Keratinocyte (primary cell): ENCODE data around the gene SCYGR2. TPM values are rescaled to one million over a fixed set of nuclear protein-coding genes. Genes with fewer than 3 reads are reported as not detected.

Experiments
- DNase-seq: peaks from one replicate; pipeline ENCODE4 v3.0.0-alpha.2; 2011; ENCODE audit warnings: low read depth, missing footprints, low spot score
- FAIRE-seq: peaks from 2 replicates; lab custom pipeline; 2011; peaks lifted over from hg19 to GRCh38; lab: Jason Lieb, UNC
- H2AFZ ChIP-seq: 2 replicates; pipeline ENCODE4 v1.6.0; 2012; ENCODE audit warnings: low read length, control low read depth, inconsistent platforms; ENCODE audit not compliant: control insufficient read depth
- H3K27ac ChIP-seq: 2 replicates; pipeline ENCODE4 v1.5.1; 2011; ENCODE audit warnings: low read length; ENCODE audit not compliant: control insufficient read depth, insufficient read depth
- H3K27me3 ChIP-seq: 3 replicates; pipeline ENCODE4 v1.6.0; 2011; ENCODE audit warnings: low read length; ENCODE audit not compliant: control insufficient read depth, insufficient read depth; ENCODE audit errors: extremely low read depth
- H3K36me3 ChIP-seq, 2 experiments: 2 replicates in 1 of 2; 3 replicates in 1 of 2; pipeline ENCODE4 v1.5.1; 2011; ENCODE audit warnings: low read length in 2 of 2, mild to moderate bottlenecking in 1 of 2; ENCODE audit not compliant: control insufficient read depth in 2 of 2, insufficient read depth in 2 of 2; ENCODE audit errors: extremely low read depth in 1 of 2
- H3K4me1 ChIP-seq: 3 replicates; pipeline ENCODE4 v1.5.1; 2011; ENCODE audit warnings: low read length; ENCODE audit not compliant: control insufficient read depth, insufficient read depth; ENCODE audit errors: extremely low read depth
- H3K4me2 ChIP-seq: 3 replicates; pipeline ENCODE4 v1.6.0; 2011; ENCODE audit warnings: low read depth, low read length; ENCODE audit not compliant: control insufficient read depth, insufficient read depth; ENCODE audit errors: extremely low read depth
- H3K4me3 ChIP-seq, 3 experiments: fragments of 200-600 bp in 1 of 3; sonication (generic) in 1 of 3; 2 replicates in 2 of 3; 3 replicates in 1 of 3; pipeline ENCODE4 v1.5.1; 2011 to 2016; ENCODE audit warnings: low read length in 3 of 3, mild to moderate bottlenecking in 3 of 3, control low read depth in 2 of 3, inconsistent platforms in 1 of 3, low read depth in 1 of 3, mixed read lengths in 1 of 3, mixed run types in 1 of 3, moderate library complexity in 1 of 3; ENCODE audit not compliant: control insufficient read depth in 2 of 3, insufficient read depth in 2 of 3; ENCODE audit errors: extremely low read depth in 1 of 3
- H3K79me2 ChIP-seq: 2 replicates; pipeline ENCODE4 v1.6.0; 2012; ENCODE audit warnings: low read length; ENCODE audit not compliant: control insufficient read depth, insufficient read depth
- H3K9ac ChIP-seq: 3 replicates; pipeline ENCODE4 v1.6.0; 2011; ENCODE audit warnings: low read length; ENCODE audit not compliant: control insufficient read depth, insufficient read depth; ENCODE audit errors: extremely low read depth
- H3K9me1 ChIP-seq: 3 replicates; pipeline ENCODE4 v1.6.0; 2011; ENCODE audit warnings: low read length; ENCODE audit not compliant: control insufficient read depth, insufficient read depth; ENCODE audit errors: extremely low read depth
- H3K9me3 ChIP-seq: 2 replicates; pipeline ENCODE4 v1.5.1; 2012; ENCODE audit warnings: low read depth, low read length; ENCODE audit not compliant: control insufficient read depth
- H4K20me1 ChIP-seq: 3 replicates; pipeline ENCODE4 v1.6.0; 2011; ENCODE audit warnings: low read length; ENCODE audit not compliant: control insufficient read depth, insufficient read depth; ENCODE audit errors: extremely low read depth
- EZH2 ChIP-seq: IDR thresholded peaks from one replicate; pipeline ENCODE4 v1.6.1; 2012; ENCODE audit warnings: inconsistent platforms, mild to moderate bottlenecking, low read length, moderate library complexity
- dilution Hi-C: fragments of 300-500 bp; cut with MboI; formaldehyde crosslinking; loops from one replicate; pipeline ENCODE4 v1.7.0; 2020; ENCODE audit warnings: low sequenced_read_pairs; ENCODE audit not compliant: extremely low pct_ligation_motif_present
- polyA plus RNA-seq, 5 experiments: library from polyadenylated mRNA; depleted of rRNA in 3 of 5; stranded (reverse) in 3 of 5; stranded (forward) in 1 of 5; unstranded in 1 of 5; fragments of >200 nt; gene quantifications; 1 replicate in 1 of 5; 2 replicates in 3 of 5; 3 replicates in 1 of 5; pipeline versions ENCODE4 v1.2.1 to v1.2.3, GENCODE V29; 2011 to 2012; ENCODE audit warnings: missing spikeins in 2 of 5, low read depth in 1 of 5, low replicate concordance in 1 of 5
- TF ChIP-seq, protein P1 (sequence below), 3 experiments: IDR thresholded peaks in 1 of 3; conservative IDR thresholded peaks in 1 of 3; optimal IDR thresholded peaks in 1 of 3; 2 replicates in 2 of 3; 3 replicates in 1 of 3; pipeline versions ENCODE3 to v1.5.1; 2011; ENCODE audit warnings: low read length in 3 of 3, mild to moderate bottlenecking in 3 of 3, moderate library complexity in 2 of 3, control low read depth in 1 of 3, inconsistent platforms in 1 of 3; ENCODE audit not compliant: insufficient read depth in 2 of 3; ENCODE audit errors: extremely low read depth in 1 of 3

The SCYGR2 gene
- polyA plus RNA-seq, 1 donor (not counting 4 experiments of a cell fraction or from before 2014, with no cell fraction given) = not detected

GRCh38 chr2:227617316-227618230, 18.9 kb downstream of the SCYGR2 start, which contains the start of gene SCYGR4:
TSS of gene SCYGR4 (plus strand) at chr2:227617498. CDS start at chr2:227617498, 0 bp downstream.
- no peak for TF ChIP-seq EZH2
- TF ChIP-seq, protein P1, sequence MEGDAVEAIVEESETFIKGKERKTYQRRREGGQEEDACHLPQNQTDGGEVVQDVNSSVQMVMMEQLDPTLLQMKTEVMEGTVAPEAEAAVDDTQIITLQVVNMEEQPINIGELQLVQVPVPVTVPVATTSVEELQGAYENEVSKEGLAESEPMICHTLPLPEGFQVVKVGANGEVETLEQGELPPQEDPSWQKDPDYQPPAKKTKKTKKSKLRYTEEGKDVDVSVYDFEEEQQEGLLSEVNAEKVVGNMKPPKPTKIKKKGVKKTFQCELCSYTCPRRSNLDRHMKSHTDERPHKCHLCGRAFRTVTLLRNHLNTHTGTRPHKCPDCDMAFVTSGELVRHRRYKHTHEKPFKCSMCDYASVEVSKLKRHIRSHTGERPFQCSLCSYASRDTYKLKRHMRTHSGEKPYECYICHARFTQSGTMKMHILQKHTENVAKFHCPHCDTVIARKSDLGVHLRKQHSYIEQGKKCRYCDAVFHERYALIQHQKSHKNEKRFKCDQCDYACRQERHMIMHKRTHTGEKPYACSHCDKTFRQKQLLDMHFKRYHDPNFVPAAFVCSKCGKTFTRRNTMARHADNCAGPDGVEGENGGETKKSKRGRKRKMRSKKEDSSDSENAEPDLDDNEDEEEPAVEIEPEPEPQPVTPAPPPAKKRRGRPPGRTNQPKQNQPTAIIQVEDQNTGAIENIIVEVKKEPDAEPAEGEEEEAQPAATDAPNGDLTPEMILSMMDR (optimal IDR thresholded peaks at IDR 0.05 in 1 of 3, IDR thresholded peaks at IDR 0.05 in 1 of 3, conservative IDR thresholded peaks at IDR 0.05 in 1 of 3; ENCODE audit: extremely low read depth in 1 of 3, insufficient read depth in 2 of 3, low read length in 3 of 3) = no peak
- Histone ChIP-seq H3K79me2 (no peaks in the 10 kb centered on the region), H3K4me3 (no peak within 1 kb of the TSS), H3K4me2 (no peak within 1 kb of the TSS), H3K9me3 (no peaks in the 10 kb centered on the region), H3K9me1 (no peaks in the 10 kb centered on the region), H3K4me1 (no peaks in the 10 kb centered on the region), H4K20me1 (no peaks in the 10 kb centered on the region), H3K9ac (no peak within 1 kb of the TSS), H3K27me3 (no peaks in the 10 kb centered on the region), H3K36me3 (no peaks in the 10 kb centered on the region), H3K27ac (no peak within 1 kb of the TSS), H2AFZ (no peak within 1 kb of the TSS)
- FAIRE-seq (no peak), DNase-seq (no peak)
- dilution Hi-C loops = no loop called here

- Histone ChIP-seq H3K9me3 (peaks cover 2% of the 10 kb centered on the region), H3K4me1 (peaks cover 7% of the 10 kb centered on the region), H3K4me2 (peak overlapping the region; percentile 54), H3K9me1 (no peaks in the 10 kb centered on the region), H2AFZ (peak overlapping the region; percentile 85), H3K27me3 (no peaks in the 10 kb centered on the region), H4K20me1 (no peaks in the 10 kb centered on the region), H3K9ac (no peak overlapping the region), H3K4me3 (no peak overlapping the region), H3K36me3 (no peaks in the 10 kb centered on the region), H3K27ac (no peak overlapping the region), H3K79me2 (no peaks in the 10 kb centered on the region)
- DNase-seq (no peak), FAIRE-seq (no peak)
- dilution Hi-C loops = no loop called here
- TF ChIP-seq, protein P1 (optimal IDR thresholded peaks at IDR 0.05 in 1 of 3, IDR thresholded peaks at IDR 0.05 in 1 of 3, conservative IDR thresholded peaks at IDR 0.05 in 1 of 3; ENCODE audit: extremely low read depth in 1 of 3, insufficient read depth in 2 of 3, low read length in 3 of 3) = no peak
- TF ChIP-seq EZH2 = no peak
These were observed 24.5 kb downstream of the SCYGR2 start for GRCh38 chr2:227623226-227623625.
